ENCODE data around the gene CPT2.

CPT2 gene

GRCh38 chr1:53257454-53258081 lies 60.9 kb downstream of the CPT2 start:
- H3K36me3 ChIP-seq: peaks cover 93% of the 10 kb centered on the region
- H3K4me3 ChIP-seq: no peak overlapping the region
- no peaks in the 10 kb centered on the region for H3K27me3 ChIP-seq
- no peak for TF ChIP-seq Cebpa-rat (IDR thresholded peaks at IDR 0.05)
- no peaks in the 10 kb centered on the region for H3K9me3 ChIP-seq
- H3K9ac ChIP-seq: no peak overlapping the region
- H4K20me1 ChIP-seq: no peaks in the 10 kb centered on the region
- no peak overlapping the region for H3K27ac ChIP-seq
- H3K4me1 ChIP-seq: no peaks in the 10 kb centered on the region
- no peak overlapping the region for H3K4me2 ChIP-seq

GRCh38 chr1:53258216-53258615 lies 61.6 kb downstream of the CPT2 start:
- no peaks in the 10 kb centered on the region for H3K27me3 ChIP-seq
- no peak for TF ChIP-seq Cebpa-rat (IDR thresholded peaks at IDR 0.05)
- H4K20me1 ChIP-seq: no peaks in the 10 kb centered on the region
- H3K4me1 ChIP-seq: no peaks in the 10 kb centered on the region
- H3K36me3 ChIP-seq: peaks cover 99% of the 10 kb centered on the region
- no peak overlapping the region for H3K9ac ChIP-seq
- no peaks in the 10 kb centered on the region for H3K9me3 ChIP-seq
- no peak overlapping the region for H3K4me2 ChIP-seq
- H3K4me3 ChIP-seq: no peak overlapping the region
- no peak overlapping the region for H3K27ac ChIP-seq

- no peak for TF ChIP-seq Cebpa-rat (IDR thresholded peaks at IDR 0.05)
- Histone ChIP-seq H3K9ac (no peak overlapping the region), H3K4me2 (no peak overlapping the region), H3K9me3 (no peaks in the 10 kb centered on the region), H3K4me1 (no peaks in the 10 kb centered on the region), H3K4me3 (no peak overlapping the region), H3K27me3 (no peaks in the 10 kb centered on the region), H3K27ac (no peak overlapping the region), H4K20me1 (no peaks in the 10 kb centered on the region), H3K36me3 (peaks cover 100% of the 10 kb centered on the region)
Measured at GRCh38 chr1:53259932-53260331, 63.3 kb downstream of the CPT2 start.

GRCh38 chr1:53260631-53261247 lies 64.1 kb downstream of the CPT2 start:
- no peaks in the 10 kb centered on the region for H3K27me3 ChIP-seq
- no peaks in the 10 kb centered on the region for H3K9me3 ChIP-seq
- no peak for TF ChIP-seq Cebpa-rat (IDR thresholded peaks at IDR 0.05)
- H3K27ac ChIP-seq: no peak overlapping the region
- H3K9ac ChIP-seq: no peak overlapping the region
- H3K4me3 ChIP-seq: no peak overlapping the region
- peaks cover 100% of the 10 kb centered on the region for H3K36me3 ChIP-seq
- H3K4me2 ChIP-seq: no peak overlapping the region
- no peaks in the 10 kb centered on the region for H4K20me1 ChIP-seq
- no peaks in the 10 kb centered on the region for H3K4me1 ChIP-seq

- Histone ChIP-seq H3K27ac (no peak overlapping the region), H3K9ac (no peak overlapping the region), H3K9me3 (no peaks in the 10 kb centered on the region), H4K20me1 (no peaks in the 10 kb centered on the region), H3K4me3 (no peak overlapping the region), H3K27me3 (no peaks in the 10 kb centered on the region), H3K36me3 (peaks cover 100% of the 10 kb centered on the region), H3K4me1 (no peaks in the 10 kb centered on the region), H3K4me2 (no peak overlapping the region)
- TF ChIP-seq Cebpa-rat (IDR thresholded peaks at IDR 0.05): no peak
Measured at GRCh38 chr1:53262000-53262399, 65.4 kb downstream of the CPT2 start.

Data from BLaER1 (cell line).